GM18508 (cell line): Measurements from ENCODE around the gene PCCB.

Experiments used
- ATAC-seq: cut with Tn5 transposase; IDR thresholded peaks from one replicate; pipeline ENCODE4 v1.9.1; 2021; ENCODE audit warnings: moderate number of reproducible peaks; ENCODE audit not compliant: insufficient read depth, unreplicated experiment

Gene PCCB

DNA sequence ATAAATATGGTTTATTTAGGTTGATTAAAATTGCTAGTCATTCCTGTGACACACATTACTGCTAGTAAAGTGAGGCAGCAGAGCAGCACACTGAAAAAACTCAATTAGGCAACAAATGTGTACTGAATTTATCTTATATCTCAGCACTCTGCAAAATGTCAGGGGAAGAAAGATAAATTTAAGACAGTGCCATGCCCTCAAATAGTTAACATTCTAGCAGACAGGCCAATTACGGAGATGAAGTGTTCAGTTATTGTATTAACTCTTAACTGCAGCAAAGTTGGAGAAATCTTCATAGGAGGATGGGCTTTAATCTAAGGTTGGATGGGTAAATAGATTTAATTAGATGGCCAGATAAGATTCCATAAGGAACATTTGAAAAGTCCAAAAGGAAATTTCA lies 127.9 kb downstream of the PCCB start:
- ATAC-seq = no peak
